Spleen (tissue), 11 donors: ENCODE results near the gene TAL1. TPM values are rescaled to one million over a fixed set of nuclear protein-coding genes. Genes with fewer than 3 reads are reported as not detected.
A peak's percentile ranks its signal among the peaks of the same experiment; 100 is the strongest.

ENCODE experiments used
- DNase-seq: peaks from one replicate; pipeline ENCODE4 v3.0.0-alpha.2; 2020
- H3K27ac ChIP-seq, 8 donors: fragments of 200-600 bp; sonication (generic) in 7 of 8; 1 replicate in 4 of 8; 2 replicates in 4 of 8; pipeline versions ENCODE4 v1.5.0 to v1.8.0; 2016 to 2021; ENCODE audit warnings: inconsistent platforms in 4 of 8, mild to moderate bottlenecking in 4 of 8, moderate library complexity in 1 of 8
- H3K27me3 ChIP-seq, 7 donors: fragments of 200-600 bp; sonication (generic) in 6 of 7; replicated peaks in 1 of 7; 1 replicate in 4 of 7; 2 replicates in 3 of 7; pipeline versions ENCODE4 v1.5.0 to v1.8.0; 2016 to 2021; ENCODE audit warnings: inconsistent platforms in 3 of 7, mild to moderate bottlenecking in 1 of 7
- H3K36me3 ChIP-seq, 6 donors: fragments of 200-600 bp; sonication (generic) in 5 of 6; 1 replicate in 4 of 6; 2 replicates in 2 of 6; pipeline versions ENCODE4 v1.5.0 to v1.8.0; 2016 to 2021; ENCODE audit warnings: inconsistent platforms in 2 of 6
- H3K4me1 ChIP-seq, 6 donors: fragments of 200-600 bp; sonication (generic) in 5 of 6; 1 replicate in 3 of 6; 2 replicates in 3 of 6; pipeline versions ENCODE4 v1.5.0 to v1.8.0; 2016 to 2021; ENCODE audit warnings: inconsistent platforms in 3 of 6
- H3K4me3 ChIP-seq, 8 donors: fragments of 200-600 bp; sonication (generic) in 7 of 8; 1 replicate in 4 of 8; 2 replicates in 4 of 8; pipeline versions ENCODE4 v1.5.0 to v1.8.0; 2016 to 2021; ENCODE audit warnings: inconsistent platforms in 4 of 8, mild to moderate bottlenecking in 4 of 8, moderate library complexity in 2 of 8
- H3K9me3 ChIP-seq, 8 donors: fragments of 200-600 bp; sonication (generic) in 7 of 8; 1 replicate in 4 of 8; 2 replicates in 4 of 8; pipeline versions ENCODE4 v1.5.0 to v1.8.0; 2016 to 2021; ENCODE audit warnings: inconsistent platforms in 4 of 8
- CTCF ChIP-seq, 11 experiments: fragments of 200-600 bp in 7 of 11; fragments of 450-650 bp in 4 of 11; sonication (generic) in 4 of 11; IDR thresholded peaks in 8 of 11; conservative IDR thresholded peaks in 3 of 11; 1 replicate in 7 of 11; 2 replicates in 4 of 11; pipeline versions ENCODE4 v1.4.0 to v1.8.0; 2016 to 2021; ENCODE audit warnings: antibody characterized with exemption in 11 of 11, inconsistent platforms in 4 of 11, mild to moderate bottlenecking in 1 of 11
- POLR2A ChIP-seq, 3 donors: fragments of 450-650 bp; IDR thresholded peaks; one replicate each; pipeline ENCODE4 v1.5.1; 2017; ENCODE audit warnings: antibody characterized with exemption in 3 of 3, mild to moderate bottlenecking in 1 of 3
- POLR2AphosphoS5 ChIP-seq, 3 donors: sonication (generic); formaldehyde crosslinking; IDR thresholded peaks; one replicate each; pipeline ENCODE4 v1.5.1; 2017; ENCODE audit warnings: antibody characterized with exemption in 3 of 3
- WGBS, 5 donors: extraction: QIAGEN DNeasy Blood & Tissue Kit in 3 of 5; methylation state at CpG; one replicate each; pipeline versions ENCODE4 v1.1.5 to v1.1.7; 2013 to 2018; 5-methylcytosine and 5-hydroxymethylcytosine counted together
- intact Hi-C: fragments of 100-400 bp; cut with DNase I; formaldehyde crosslinking; loops from one replicate; pipeline ENCODE4 v1.15.0; 2023; ENCODE audit warnings: low total_unique reads
- polyA plus RNA-seq, 3 donors: library from polyadenylated mRNA; stranded (reverse); fragments of 200-250 nt; gene quantifications; one replicate each; pipeline ENCODE4 v1.2.1, GENCODE V29; 2013
- total RNA-seq, 7 donors: library from RNA; depleted of rRNA in 3 of 7; stranded (reverse); fragments of >200 nt in 3 of 7; fragmentation: NEBNext Ultra II Directional in 4 of 7; extraction: Animal tissue kit (Norgen Biotek cat#: 25700) in 4 of 7; gene quantifications; one replicate each; pipeline versions ENCODE4 v1.1.0 to v1.2.1, GENCODE V29; 2016 to 2021
- donor health status: healthy with polysubstance abuse.
- donor health status: DM: no; HTN: no; CAD: no; lungs with moderate emphysema.
- donor health status: DM: no; HTN: no; CAD: no.
- donor health status: Bipolar disorder and iron deficiency.
- donor health status: healthy.
- donor health status: DM: no; HTN: no; CAD: no.
- donor health status: DM: yes; HTN: yes; CAD: no.

Gene TAL1
- total and polyA plus RNA-seq, 10 donors, result 2.9 to 24.5 (median 14.0) TPM

DNA sequence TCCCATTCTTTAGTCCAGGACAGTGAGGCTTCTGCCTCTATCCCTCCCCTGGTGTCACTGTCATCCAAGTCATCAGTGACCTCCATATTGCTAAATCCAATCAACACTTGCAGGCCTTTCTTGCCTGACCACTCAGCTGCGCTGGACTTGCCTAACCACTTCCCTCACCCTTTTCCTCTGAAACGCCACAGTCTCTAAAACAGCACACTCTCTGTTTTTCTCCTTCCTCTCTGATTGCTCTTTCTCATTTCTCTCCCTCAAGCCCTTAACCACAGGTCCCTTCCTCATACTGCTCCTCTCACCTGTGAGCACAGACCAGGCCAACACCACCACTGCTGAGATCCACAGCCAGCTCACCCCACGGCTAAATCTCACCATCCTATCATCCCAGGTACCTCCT, 17.5 kb downstream of the TAL1 start:
- WGBS, 5 donors, result 39 to 56% (median 43%) methylated on average over 3 of the region's 3 CpGs
- H3K36me3 ChIP-seq, result peaks cover 0 to 10% (median 0%) of the 10 kb centered on the region in 6 donors
- intact Hi-C loops, result no loop called here
- no peak overlapping the region for H3K4me3 ChIP-seq
- no peaks in the 10 kb centered on the region for H3K9me3 ChIP-seq
- peaks cover 0 to 14% (median 11%) of the 10 kb centered on the region in 6 donors for H3K4me1 ChIP-seq
- TF ChIP-seq CTCF (IDR thresholded peaks at IDR 0.05 in 8 of 11, conservative IDR thresholded peaks at IDR 0.05 in 3 of 11) (no peak), POLR2A (IDR thresholded peaks at IDR 0.05) (no peak)
- DNase-seq, result peak; percentile 37
- H3K27ac ChIP-seq, result no peak overlapping the region
- peaks cover 0 to 5% (median 0%) of the 10 kb centered on the region in 7 donors for H3K27me3 ChIP-seq

- no peak for TF ChIP-seq POLR2AphosphoS5 (IDR thresholded peaks at IDR 0.05)
- TF ChIP-seq POLR2A (IDR thresholded peaks at IDR 0.05), result no peak
- TF ChIP-seq CTCF (IDR thresholded peaks at IDR 0.05 in 8 of 11, conservative IDR thresholded peaks at IDR 0.05 in 3 of 11), result no peak
- Histone ChIP-seq H3K4me1 (peaks cover 0 to 14% (median 11%) of the 10 kb centered on the region in 6 donors), H3K27ac (peak overlapping the region in 3 of 8 donors; percentile 0 to 81 (median 67)), H3K4me3 (no peak overlapping the region), H3K9me3 (no peaks in the 10 kb centered on the region), H3K36me3 (no peaks in the 10 kb centered on the region), H3K27me3 (peaks cover 0 to 16% (median 0%) of the 10 kb centered on the region in 7 donors)
- DNase-seq, result peak; percentile 50
- intact Hi-C loops, result no loop called here
- WGBS, 5 donors, result 67 to 88% (median 81%) methylated on average over 10 to 11 of the region's 11 CpGs
Measured at GRCh38 chr1:47213230-47213963, 18.6 kb downstream of the TAL1 start.

DNA sequence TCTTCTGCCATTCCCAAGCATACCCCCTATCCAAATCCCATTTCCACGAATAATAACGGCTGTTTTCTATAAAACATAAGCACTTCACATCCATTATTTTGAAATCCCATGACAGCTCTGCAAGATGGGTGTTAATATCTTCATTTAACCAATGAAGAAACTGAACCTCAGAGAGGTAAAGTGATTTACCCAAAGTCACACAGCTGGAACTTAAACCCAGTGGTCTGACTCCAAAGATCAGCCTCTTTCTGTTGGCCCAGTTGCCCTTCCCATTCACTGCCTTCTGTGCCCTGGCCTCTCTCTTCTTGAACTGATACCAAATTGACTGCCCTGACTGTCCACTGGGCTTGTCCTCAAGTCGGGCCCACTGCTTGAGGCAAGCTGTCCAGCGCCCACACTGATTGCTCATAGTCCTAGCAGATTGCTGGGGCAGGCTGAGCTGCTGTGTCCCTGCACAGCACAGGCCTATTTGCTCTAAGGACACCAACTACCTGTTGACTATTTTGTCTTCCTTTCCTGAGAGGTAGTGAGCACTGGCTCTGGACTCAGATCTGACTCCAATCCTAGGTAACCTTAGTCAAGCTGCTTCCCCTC, 19.3 kb downstream of the TAL1 start:
- Histone ChIP-seq H3K27me3 (peaks cover 0 to 23% (median 0%) of the 10 kb centered on the region in 7 donors), H3K27ac (peak overlapping the region in 6 of 8 donors; percentile 36 to 81 (median 67)), H3K4me1 (peaks cover 0 to 14% (median 11%) of the 10 kb centered on the region in 6 donors), H3K9me3 (no peaks in the 10 kb centered on the region), H3K36me3 (no peaks in the 10 kb centered on the region), H3K4me3 (no peak overlapping the region)
- intact Hi-C loops, result no loop called here
- WGBS, 5 donors, result 69 to 83% (median 76%) methylated on average over 4 of the region's 4 CpGs
- no peak for TF ChIP-seq POLR2AphosphoS5 (IDR thresholded peaks at IDR 0.05)
- TF ChIP-seq POLR2A (IDR thresholded peaks at IDR 0.05), result no peak
- no peak for TF ChIP-seq CTCF (IDR thresholded peaks at IDR 0.05 in 8 of 11, conservative IDR thresholded peaks at IDR 0.05 in 3 of 11)
- peak; percentile 41 for DNase-seq

- Histone ChIP-seq H3K36me3 (no peaks in the 10 kb centered on the region), H3K4me3 (no peak overlapping the region), H3K27ac (peak overlapping the region; percentile 35 to 81 (median 63)), H3K9me3 (no peaks in the 10 kb centered on the region), H3K27me3 (peaks cover 0 to 25% (median 0%) of the 10 kb centered on the region in 7 donors), H3K4me1 (peaks cover 0 to 14% (median 11%) of the 10 kb centered on the region in 6 donors)
- WGBS, 5 donors, result 6 to 24% (median 11%) methylated on average over 9 of the region's 9 CpGs
- DNase-seq, result peak; percentile 77
- TF ChIP-seq POLR2AphosphoS5 (IDR thresholded peaks at IDR 0.05) (peak; percentile 42 to 83 (median 79)), POLR2A (IDR thresholded peaks at IDR 0.05) (peak in 1 of 3 donors; percentile 7), CTCF (IDR thresholded peaks at IDR 0.05 in 8 of 11, conservative IDR thresholded peaks at IDR 0.05 in 3 of 11) (no peak)
- intact Hi-C loops, result no loop called here
Measured at GRCh38 chr1:47211796-47212269, 20.2 kb downstream of the TAL1 start.
